Ishikawa (cell line): Measurements from ENCODE around the gene EEF2K.
A peak's percentile ranks its signal among the peaks of the same experiment; 100 is the strongest.

ENCODE experiments used
- CEBPB ChIP-seq: IDR thresholded peaks from 2 replicates; pipeline ENCODE4 v1.6.1; 2012
- CREB1 ChIP-seq: IDR thresholded peaks from 2 replicates; pipeline ENCODE4 v1.6.1; 2012; ENCODE audit warnings: low read depth
- EGR1 ChIP-seq: IDR thresholded peaks from 2 replicates; pipeline ENCODE4 v1.6.1; 2012
- EP300 ChIP-seq: IDR thresholded peaks from 2 replicates; pipeline ENCODE4 v1.6.1; 2012; ENCODE audit warnings: borderline replicate concordance
- FOXM1 ChIP-seq: IDR thresholded peaks from 2 replicates; pipeline ENCODE4 v1.6.1; 2012; ENCODE audit warnings: low read depth, borderline replicate concordance
- NFIC ChIP-seq: IDR thresholded peaks from 2 replicates; pipeline ENCODE4 v1.6.1; 2012
- RAD21 ChIP-seq: IDR thresholded peaks from 2 replicates; pipeline ENCODE4 v1.6.1; 2012; ENCODE audit warnings: low read depth
- TAF1 ChIP-seq: IDR thresholded peaks from 2 replicates; pipeline ENCODE4 v1.6.1; 2012; ENCODE audit warnings: low read depth, mild to moderate bottlenecking
- TCF12 ChIP-seq: IDR thresholded peaks from 2 replicates; pipeline ENCODE4 v1.6.1; 2012; ENCODE audit warnings: low read depth
- TEAD4 ChIP-seq: IDR thresholded peaks from 2 replicates; pipeline ENCODE4 v1.6.1; 2012
- YY1 ChIP-seq: IDR thresholded peaks from 2 replicates; pipeline ENCODE4 v1.6.1; 2012; ENCODE audit warnings: low read depth
- ZBTB7A ChIP-seq: IDR thresholded peaks from 2 replicates; pipeline ENCODE4 v1.6.1; 2012; ENCODE audit warnings: low read depth
- TF ChIP-seq, protein P1 (sequence below): IDR thresholded peaks from 2 replicates; pipeline ENCODE4 v1.6.1; 2012
- TF ChIP-seq, protein P2 (sequence below): IDR thresholded peaks from 2 replicates; pipeline ENCODE4 v1.6.1; 2012; ENCODE audit warnings: low read depth, mild to moderate bottlenecking
- TF ChIP-seq, protein P3 (sequence below): IDR thresholded peaks from 2 replicates; pipeline ENCODE4 v1.6.1; 2012

Gene EEF2K

GRCh38 chr16:22297871-22298733 is 92.0 kb downstream of the EEF2K start:
- no peak; the same call in 1 of the 2 replicates for TF ChIP-seq ZBTB7A
- TF ChIP-seq, protein P1, sequence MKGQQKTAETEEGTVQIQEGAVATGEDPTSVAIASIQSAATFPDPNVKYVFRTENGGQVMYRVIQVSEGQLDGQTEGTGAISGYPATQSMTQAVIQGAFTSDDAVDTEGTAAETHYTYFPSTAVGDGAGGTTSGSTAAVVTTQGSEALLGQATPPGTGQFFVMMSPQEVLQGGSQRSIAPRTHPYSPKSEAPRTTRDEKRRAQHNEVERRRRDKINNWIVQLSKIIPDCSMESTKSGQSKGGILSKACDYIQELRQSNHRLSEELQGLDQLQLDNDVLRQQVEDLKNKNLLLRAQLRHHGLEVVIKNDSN, result 0 out of 2 replicates have a peak, but pooled peaks have one; percentile 4
- TF ChIP-seq NFIC, result 0 out of 2 replicates have a peak, but pooled peaks have one; percentile 42
- no peak for TF ChIP-seq YY1
- peak; percentile 85 for TF ChIP-seq TEAD4
- TF ChIP-seq EGR1, result no peak
- peak; percentile 90 for TF ChIP-seq CREB1
- no peak for TF ChIP-seq EP300
- TF ChIP-seq, protein P2, sequence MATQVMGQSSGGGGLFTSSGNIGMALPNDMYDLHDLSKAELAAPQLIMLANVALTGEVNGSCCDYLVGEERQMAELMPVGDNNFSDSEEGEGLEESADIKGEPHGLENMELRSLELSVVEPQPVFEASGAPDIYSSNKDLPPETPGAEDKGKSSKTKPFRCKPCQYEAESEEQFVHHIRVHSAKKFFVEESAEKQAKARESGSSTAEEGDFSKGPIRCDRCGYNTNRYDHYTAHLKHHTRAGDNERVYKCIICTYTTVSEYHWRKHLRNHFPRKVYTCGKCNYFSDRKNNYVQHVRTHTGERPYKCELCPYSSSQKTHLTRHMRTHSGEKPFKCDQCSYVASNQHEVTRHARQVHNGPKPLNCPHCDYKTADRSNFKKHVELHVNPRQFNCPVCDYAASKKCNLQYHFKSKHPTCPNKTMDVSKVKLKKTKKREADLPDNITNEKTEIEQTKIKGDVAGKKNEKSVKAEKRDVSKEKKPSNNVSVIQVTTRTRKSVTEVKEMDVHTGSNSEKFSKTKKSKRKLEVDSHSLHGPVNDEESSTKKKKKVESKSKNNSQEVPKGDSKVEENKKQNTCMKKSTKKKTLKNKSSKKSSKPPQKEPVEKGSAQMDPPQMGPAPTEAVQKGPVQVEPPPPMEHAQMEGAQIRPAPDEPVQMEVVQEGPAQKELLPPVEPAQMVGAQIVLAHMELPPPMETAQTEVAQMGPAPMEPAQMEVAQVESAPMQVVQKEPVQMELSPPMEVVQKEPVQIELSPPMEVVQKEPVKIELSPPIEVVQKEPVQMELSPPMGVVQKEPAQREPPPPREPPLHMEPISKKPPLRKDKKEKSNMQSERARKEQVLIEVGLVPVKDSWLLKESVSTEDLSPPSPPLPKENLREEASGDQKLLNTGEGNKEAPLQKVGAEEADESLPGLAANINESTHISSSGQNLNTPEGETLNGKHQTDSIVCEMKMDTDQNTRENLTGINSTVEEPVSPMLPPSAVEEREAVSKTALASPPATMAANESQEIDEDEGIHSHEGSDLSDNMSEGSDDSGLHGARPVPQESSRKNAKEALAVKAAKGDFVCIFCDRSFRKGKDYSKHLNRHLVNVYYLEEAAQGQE, result no peak
- TF ChIP-seq RAD21, result no peak
- peak; percentile 19; the same call in 1 of the 2 replicates for TF ChIP-seq TCF12
- no peak for TF ChIP-seq TAF1
- no peak for TF ChIP-seq FOXM1
- TF ChIP-seq CEBPB, result peak; percentile 5; the same call in 1 of the 2 replicates

- TF ChIP-seq NFIC (no peak), TEAD4 (no peak)
Observed at GRCh38 chr16:22299036-22299435, 93.0 kb downstream of the EEF2K start.

GRCh38 chr16:22300427-22301071 is 94.5 kb downstream of the EEF2K start:
- TF ChIP-seq, protein P1, result no peak
- TF ChIP-seq, protein P3, sequence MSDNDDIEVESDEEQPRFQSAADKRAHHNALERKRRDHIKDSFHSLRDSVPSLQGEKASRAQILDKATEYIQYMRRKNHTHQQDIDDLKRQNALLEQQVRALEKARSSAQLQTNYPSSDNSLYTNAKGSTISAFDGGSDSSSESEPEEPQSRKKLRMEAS, result 0 out of 2 replicates have a peak, but pooled peaks have one; percentile 15
- TF ChIP-seq RAD21, result peak; percentile 43; the same call in 1 of the 2 replicates

DNA sequence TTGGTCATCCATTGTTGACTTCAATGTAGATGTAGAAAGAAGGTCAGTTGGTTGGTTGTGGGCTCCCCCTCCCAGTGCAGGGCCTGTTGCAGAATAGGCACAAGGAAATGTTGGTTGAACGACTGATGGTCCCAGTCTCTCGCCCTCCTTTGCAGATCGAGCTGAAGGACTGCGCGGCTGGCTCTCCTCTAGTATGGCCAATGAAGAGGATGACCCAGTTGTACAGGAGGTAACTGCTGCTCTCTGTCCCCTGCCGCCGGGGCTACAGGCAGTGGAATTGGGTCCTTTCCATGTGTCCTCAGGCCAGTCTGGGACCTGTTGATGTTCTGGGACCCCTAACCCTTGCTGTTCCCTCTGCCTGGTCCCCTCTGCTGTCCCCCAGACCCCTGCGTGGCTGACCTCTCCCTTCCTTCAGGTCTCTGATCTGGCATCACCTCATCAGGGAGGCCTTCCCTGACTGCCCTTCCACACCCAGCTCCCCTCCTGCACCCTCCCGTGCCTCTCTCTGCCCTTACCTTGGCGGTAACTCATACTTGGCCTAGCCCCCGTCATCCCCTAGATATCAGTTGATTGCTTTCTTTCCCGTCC is 96.8 kb downstream of the EEF2K start:
- TF ChIP-seq EGR1 (no peak), CREB1 (no peak), CEBPB (no peak)

DNA sequence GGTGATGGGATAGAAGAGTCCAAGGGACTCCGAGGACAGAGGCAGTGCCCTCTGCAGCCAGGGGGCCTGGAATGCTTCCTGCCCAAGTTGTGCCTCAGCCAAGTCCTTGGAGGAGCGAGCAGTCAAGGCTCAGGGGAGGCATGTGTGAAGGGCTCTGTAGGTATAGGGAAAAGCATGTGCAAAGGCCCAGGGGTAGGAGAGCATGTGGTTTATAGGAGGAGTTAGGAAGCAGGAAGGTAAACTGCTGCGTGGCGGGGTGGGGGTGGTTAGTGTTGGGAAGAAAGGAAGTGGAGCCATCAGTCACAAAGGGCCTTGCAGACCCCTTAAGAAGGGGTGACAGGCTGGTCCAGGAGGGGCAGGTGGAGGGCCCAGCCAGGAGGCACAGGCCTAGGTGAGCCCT is 98.3 kb downstream of the EEF2K start:
- TF ChIP-seq EGR1, result no peak
- TF ChIP-seq TEAD4, result no peak
- no peak for TF ChIP-seq NFIC
- no peak for TF ChIP-seq YY1
- no peak for TF ChIP-seq TAF1
- no peak for TF ChIP-seq ZBTB7A
- TF ChIP-seq, protein P3, result no peak
- TF ChIP-seq, protein P1, result no peak
- TF ChIP-seq CEBPB, result no peak
- no peak for TF ChIP-seq TCF12
- TF ChIP-seq FOXM1, result no peak

- TF ChIP-seq FOXM1 (no peak), CEBPB (no peak), CREB1 (no peak), TEAD4 (no peak), NFIC (no peak), EGR1 (no peak)
Observed at GRCh38 chr16:22306788-22307187, 100.7 kb downstream of the EEF2K start.

DNA sequence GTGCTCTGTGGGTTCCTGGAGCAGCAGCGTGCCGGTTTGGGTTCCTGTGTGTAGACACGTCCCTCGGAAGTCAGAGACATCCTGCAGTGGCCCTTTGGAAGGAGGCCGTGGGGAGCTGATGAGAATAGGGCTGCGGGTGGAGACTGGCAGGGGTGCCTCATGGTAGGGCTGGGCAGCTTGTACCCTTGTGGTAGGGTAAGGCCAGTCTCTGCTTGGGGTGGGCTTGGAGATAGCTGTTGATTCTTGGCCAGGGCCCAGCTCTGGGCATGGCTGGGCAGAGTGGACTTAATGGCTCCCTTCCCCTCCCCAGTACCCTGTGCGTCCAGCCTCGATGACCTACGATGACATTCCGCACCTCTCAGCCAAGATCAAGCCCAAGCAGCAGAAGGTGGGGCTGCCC is 101.8 kb downstream of the EEF2K start:
- TF ChIP-seq CREB1 (no peak), NFIC (no peak), ZBTB7A (no peak), FOXM1 (no peak), CEBPB (no peak), EGR1 (no peak), TAF1 (no peak), TEAD4 (no peak), TCF12 (no peak), EP300 (no peak), RAD21 (no peak), YY1 (no peak)
- TF ChIP-seq, protein P3, result no peak
- TF ChIP-seq, protein P2, result no peak
- TF ChIP-seq, protein P1, result no peak
